Choroid plexus epithelial cell (primary cell): ENCODE results near the gene TTF1.

ENCODE experiments used
- DNase-seq: peaks from one replicate; pipeline ENCODE4 v3.0.0-alpha.2; 2010; ENCODE audit warnings: low read depth
- H3K4me3 ChIP-seq: 2 replicates; pipeline ENCODE4 v1.5.1; 2011; ENCODE audit warnings: low read depth, mild to moderate bottlenecking, control low read depth, low read length, moderate library complexity
- CTCF ChIP-seq: conservative IDR thresholded peaks from 2 replicates; pipeline ENCODE4 v1.5.1; 2011; ENCODE audit warnings: low read depth, mild to moderate bottlenecking, control low read depth, inconsistent platforms, low read length, moderate library complexity

The TTF1 gene

GRCh38 chr9:132424857-132425674 is 18.4 kb upstream of the TTF1 start:
- no peak for TF ChIP-seq CTCF
- H3K4me3 ChIP-seq: no peak overlapping the region
- no peak for DNase-seq

GRCh38 chr9:132423503-132423902 is 16.9 kb upstream of the TTF1 start:
- no peak for TF ChIP-seq CTCF
- no peak overlapping the region for H3K4me3 ChIP-seq
- DNase-seq: no peak

- no peak for DNase-seq
- no peak overlapping the region for H3K4me3 ChIP-seq
- TF ChIP-seq CTCF: no peak
Measured at GRCh38 chr9:132422574-132422973, 15.9 kb upstream of the TTF1 start.

- no peak for TF ChIP-seq CTCF
- DNase-seq: no peak
- no peak overlapping the region for H3K4me3 ChIP-seq
Measured at GRCh38 chr9:132418726-132419363, 12.2 kb upstream of the TTF1 start.

GRCh38 chr9:132415181-132415580 is 8.5 kb upstream of the TTF1 start:
- no peak for DNase-seq
- no peak overlapping the region for H3K4me3 ChIP-seq

GRCh38 chr9:132414731-132415130 is 8.1 kb upstream of the TTF1 start:
- no peak for TF ChIP-seq CTCF
- DNase-seq: no peak
- H3K4me3 ChIP-seq: no peak overlapping the region

More at GRCh38 chr9:132415181-132415580, 8.5 kb upstream of the TTF1 start:
- TF ChIP-seq CTCF: no peak
